Mesendoderm (in vitro differentiated cells): Measurements from ENCODE around the gene HCLS1.

Experiments
- DNase-seq: peaks from one replicate; pipeline ENCODE4 v3.0.0; 2013
- H2AK5ac ChIP-seq: 2 replicates; pipeline ENCODE4 v1.6.1; 2013; ENCODE audit warnings: low read length, inconsistent platforms
- H2BK120ac ChIP-seq: 2 replicates; pipeline ENCODE4 v1.6.1; 2013; ENCODE audit warnings: low read depth, mild to moderate bottlenecking, low read length, moderate library complexity, mixed read lengths
- H2BK15ac ChIP-seq: replicated peaks from 2 replicates; pipeline ENCODE4 v1.6.1; 2013; ENCODE audit warnings: low read depth, mild to moderate bottlenecking, moderate library complexity
- H2BK5ac ChIP-seq: 2 replicates; pipeline ENCODE4 v1.6.1; 2013; ENCODE audit warnings: low read length, inconsistent platforms
- H3K18ac ChIP-seq: 2 replicates; pipeline ENCODE4 v1.6.1; 2013; ENCODE audit warnings: mild to moderate bottlenecking, low read length, mixed read lengths
- H3K23ac ChIP-seq: one replicate; pipeline ENCODE4 v1.6.1; 2013; ENCODE audit warnings: low read length
- H3K27ac ChIP-seq: 2 replicates; pipeline ENCODE4 v1.5.1; 2013; ENCODE audit warnings: low read depth, mild to moderate bottlenecking, inconsistent platforms, low read length, moderate library complexity
- H3K27me3 ChIP-seq: 2 replicates; pipeline ENCODE4 v1.6.1; 2013; ENCODE audit warnings: low read length, control low read depth, mild to moderate bottlenecking, inconsistent platforms; ENCODE audit not compliant: insufficient read depth, poor library complexity
- H3K36me3 ChIP-seq: 2 replicates; pipeline ENCODE4 v1.6.1; 2013; ENCODE audit warnings: low read length, inconsistent platforms; ENCODE audit not compliant: control insufficient read depth, insufficient read depth
- H3K4ac ChIP-seq: one replicate; pipeline ENCODE4 v1.6.1; 2013; ENCODE audit warnings: low read depth, mild to moderate bottlenecking, low read length, moderate library complexity
- H3K4me1 ChIP-seq: 2 replicates; pipeline ENCODE4 v1.6.1; 2013; ENCODE audit warnings: low read depth, low read length, inconsistent platforms; ENCODE audit not compliant: control insufficient read depth
- H3K4me2 ChIP-seq: 2 replicates; pipeline ENCODE4 v1.6.1; 2013; ENCODE audit warnings: low read length
- H3K4me3 ChIP-seq: 2 replicates; pipeline ENCODE4 v1.5.1; 2013; ENCODE audit warnings: mild to moderate bottlenecking, low read length
- H3K56ac ChIP-seq: one replicate; pipeline ENCODE4 v1.6.1; 2013; ENCODE audit warnings: low read length
- H3K79me1 ChIP-seq: 2 replicates; pipeline ENCODE4 v1.6.1; 2013; ENCODE audit warnings: low read length, inconsistent platforms
- H3K79me2 ChIP-seq: 2 replicates; pipeline ENCODE4 v1.6.1; 2013; ENCODE audit warnings: mild to moderate bottlenecking, low read length; ENCODE audit not compliant: control insufficient read depth, insufficient read depth
- H3K9ac ChIP-seq: 2 replicates; pipeline ENCODE4 v1.6.1; 2013; ENCODE audit warnings: low read length, inconsistent platforms
- H4K5ac ChIP-seq: one replicate; pipeline ENCODE4 v1.6.1; 2013; ENCODE audit warnings: low read length
- H4K8ac ChIP-seq: one replicate; pipeline ENCODE4 v1.6.1; 2013; ENCODE audit warnings: low read depth, mild to moderate bottlenecking, control low read depth, low read length, moderate library complexity
- WGBS: extraction: QIAGEN DNeasy Blood & Tissue Kit; methylation state at CpG from one replicate; pipeline ENCODE4 v1.1.7; 2013; ENCODE audit warnings: low lambda C conversion rate, missing lambda C conversion rate; ENCODE audit not compliant: insufficient coverage; ENCODE audit errors: extremely low coverage; 5-methylcytosine and 5-hydroxymethylcytosine counted together

HCLS1 gene

DNA sequence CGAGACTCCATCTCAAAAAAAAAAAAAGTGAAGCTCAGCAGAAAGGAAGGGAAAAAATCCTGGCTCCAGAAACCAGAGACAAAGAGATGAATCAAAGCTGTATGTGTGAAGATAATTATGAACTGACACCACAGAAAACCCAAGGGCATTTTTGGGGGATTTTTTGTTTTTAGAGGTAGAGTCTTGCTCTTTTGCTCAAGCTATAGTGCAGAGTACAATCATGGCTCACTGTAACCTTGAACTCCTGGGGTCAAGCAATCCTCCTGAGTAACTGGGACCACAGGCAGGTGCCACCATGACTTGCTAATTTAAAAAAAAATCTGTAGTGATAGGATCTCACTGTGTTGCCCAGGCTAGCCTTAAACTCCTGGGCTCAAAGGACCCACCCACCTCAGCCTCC is 22.8 kb downstream of the HCLS1 start:
- no peak overlapping the region for H3K9ac ChIP-seq
- no peak overlapping the region for H3K4me3 ChIP-seq
- no peaks in the 10 kb centered on the region for H3K4me1 ChIP-seq
- no peak overlapping the region for H2BK120ac ChIP-seq
- H3K18ac ChIP-seq = no peak overlapping the region
- no peak overlapping the region for H3K4ac ChIP-seq
- no peak overlapping the region for H4K8ac ChIP-seq
- no peak overlapping the region for H3K56ac ChIP-seq
- H3K4me2 ChIP-seq = no peak overlapping the region
- no peak overlapping the region for H4K5ac ChIP-seq
- no CpG with 5 or more reads among the region's 1 CpG for WGBS
- H3K79me2 ChIP-seq = no peaks in the 10 kb centered on the region
- H2BK15ac ChIP-seq = no peak overlapping the region
- no peak overlapping the region for H2AK5ac ChIP-seq
- H3K23ac ChIP-seq = no peak overlapping the region
- no peaks in the 10 kb centered on the region for H3K27me3 ChIP-seq
- H3K27ac ChIP-seq = no peak overlapping the region
- no peak overlapping the region for H2BK5ac ChIP-seq
- no peak for DNase-seq
- no peaks in the 10 kb centered on the region for H3K36me3 ChIP-seq
- H3K79me1 ChIP-seq = no peaks in the 10 kb centered on the region

- no peaks in the 10 kb centered on the region for H3K79me1 ChIP-seq
- no peak overlapping the region for H3K4me2 ChIP-seq
- H3K27me3 ChIP-seq = no peaks in the 10 kb centered on the region
- no peak overlapping the region for H3K56ac ChIP-seq
- H4K5ac ChIP-seq = no peak overlapping the region
- no peak overlapping the region for H4K8ac ChIP-seq
- H3K36me3 ChIP-seq = no peaks in the 10 kb centered on the region
- no peak overlapping the region for H3K23ac ChIP-seq
- H2BK5ac ChIP-seq = no peak overlapping the region
- DNase-seq = no peak
- H3K4me1 ChIP-seq = no peaks in the 10 kb centered on the region
- H3K18ac ChIP-seq = no peak overlapping the region
- no peak overlapping the region for H2AK5ac ChIP-seq
- H2BK120ac ChIP-seq = no peak overlapping the region
- H3K79me2 ChIP-seq = no peaks in the 10 kb centered on the region
- WGBS = no CpG with 5 or more reads among the region's 1 CpG
- H3K27ac ChIP-seq = no peak overlapping the region
- H2BK15ac ChIP-seq = no peak overlapping the region
- no peak overlapping the region for H3K9ac ChIP-seq
- no peak overlapping the region for H3K4me3 ChIP-seq
- H3K4ac ChIP-seq = no peak overlapping the region
These were observed 30.3 kb downstream of the HCLS1 start for GRCh38 chr3:121630355-121630754.

DNA sequence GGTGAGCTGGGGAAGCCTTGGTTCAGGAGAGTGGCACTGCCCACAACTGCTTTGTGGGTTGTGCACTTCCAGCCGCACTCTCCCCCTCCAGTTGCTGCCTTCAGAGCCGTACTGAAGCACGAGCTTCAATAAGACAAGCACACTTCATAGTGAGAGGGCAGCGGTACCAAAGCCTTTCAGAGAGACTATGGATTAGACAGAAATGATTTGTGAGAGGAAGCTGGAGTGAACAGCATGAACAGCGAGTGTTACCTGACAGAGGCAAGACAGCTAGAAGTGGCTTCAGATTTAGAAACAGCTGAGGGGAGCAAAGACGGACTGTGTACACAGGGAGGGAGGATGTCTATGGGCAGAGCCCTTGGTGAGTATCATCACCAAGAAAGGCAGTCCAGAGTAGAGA is 31.1 kb downstream of the HCLS1 start:
- Histone ChIP-seq H3K9ac (no peak overlapping the region), H2AK5ac (no peak overlapping the region), H3K27me3 (no peaks in the 10 kb centered on the region), H2BK120ac (no peak overlapping the region), H2BK15ac (no peak overlapping the region), H3K23ac (no peak overlapping the region), H3K4me3 (no peak overlapping the region), H3K36me3 (no peaks in the 10 kb centered on the region), H3K4me2 (no peak overlapping the region), H4K5ac (no peak overlapping the region), H3K79me1 (no peaks in the 10 kb centered on the region), H2BK5ac (no peak overlapping the region), H4K8ac (no peak overlapping the region), H3K4ac (no peak overlapping the region), H3K56ac (no peak overlapping the region), H3K4me1 (no peaks in the 10 kb centered on the region), H3K18ac (no peak overlapping the region), H3K79me2 (no peaks in the 10 kb centered on the region), H3K27ac (no peak overlapping the region)
- WGBS = no CpG with 5 or more reads among the region's 6 CpGs
- no peak for DNase-seq

DNA sequence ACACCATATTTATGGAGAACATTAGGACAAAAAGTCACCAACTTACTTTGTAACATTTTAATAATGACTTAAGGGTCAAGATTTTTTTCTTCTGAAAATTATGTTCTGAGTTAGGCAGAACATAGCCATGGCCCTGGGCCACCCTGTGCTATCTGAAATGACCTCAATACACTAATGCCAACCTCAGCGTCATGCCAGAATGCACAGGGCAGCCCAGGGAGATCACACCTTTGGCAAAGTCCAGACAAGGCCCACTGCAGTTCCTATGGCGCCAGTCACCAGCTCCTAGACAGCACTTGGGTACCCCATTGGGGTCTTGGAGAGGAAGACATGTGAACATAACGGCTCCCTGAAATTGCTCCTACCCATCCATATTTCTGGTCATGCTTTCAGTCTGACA is 33.1 kb downstream of the HCLS1 start:
- H3K27ac ChIP-seq = no peak overlapping the region
- no peak overlapping the region for H3K18ac ChIP-seq
- H4K8ac ChIP-seq = no peak overlapping the region
- no peak overlapping the region for H2AK5ac ChIP-seq
- H3K56ac ChIP-seq = no peak overlapping the region
- no CpG with 5 or more reads among the region's 3 CpGs for WGBS
- no peak overlapping the region for H4K5ac ChIP-seq
- no peak overlapping the region for H3K4ac ChIP-seq
- H3K27me3 ChIP-seq = no peaks in the 10 kb centered on the region
- no peak overlapping the region for H2BK5ac ChIP-seq
- no peaks in the 10 kb centered on the region for H3K36me3 ChIP-seq
- no peak overlapping the region for H3K4me2 ChIP-seq
- no peak overlapping the region for H3K23ac ChIP-seq
- no peaks in the 10 kb centered on the region for H3K4me1 ChIP-seq
- H3K4me3 ChIP-seq = no peak overlapping the region
- no peak overlapping the region for H2BK120ac ChIP-seq
- DNase-seq = no peak
- no peaks in the 10 kb centered on the region for H3K79me2 ChIP-seq
- no peak overlapping the region for H3K9ac ChIP-seq
- H2BK15ac ChIP-seq = no peak overlapping the region
- no peaks in the 10 kb centered on the region for H3K79me1 ChIP-seq

GRCh38 chr3:121627211-121627610 is 33.5 kb downstream of the HCLS1 start:
- Histone ChIP-seq H3K36me3 (no peaks in the 10 kb centered on the region), H3K79me1 (no peaks in the 10 kb centered on the region), H2BK5ac (no peak overlapping the region), H3K18ac (no peak overlapping the region), H3K27me3 (no peaks in the 10 kb centered on the region), H3K23ac (no peak overlapping the region), H3K9ac (no peak overlapping the region), H3K4me2 (no peak overlapping the region), H2AK5ac (no peak overlapping the region), H3K4me3 (no peak overlapping the region), H3K79me2 (no peaks in the 10 kb centered on the region), H3K56ac (no peak overlapping the region), H4K8ac (no peak overlapping the region), H3K4me1 (no peaks in the 10 kb centered on the region), H3K4ac (no peak overlapping the region), H4K5ac (no peak overlapping the region), H2BK120ac (no peak overlapping the region), H3K27ac (no peak overlapping the region), H2BK15ac (no peak overlapping the region)
- no peak for DNase-seq
- WGBS = no CpG with 5 or more reads among the region's 4 CpGs

GRCh38 chr3:121626495-121626894 is 34.2 kb downstream of the HCLS1 start:
- Histone ChIP-seq H2BK5ac (no peak overlapping the region), H3K79me2 (no peaks in the 10 kb centered on the region), H3K9ac (no peak overlapping the region), H3K36me3 (no peaks in the 10 kb centered on the region), H3K4me1 (no peaks in the 10 kb centered on the region), H3K4ac (no peak overlapping the region), H3K27me3 (no peaks in the 10 kb centered on the region), H3K4me3 (no peak overlapping the region), H3K56ac (no peak overlapping the region), H4K8ac (no peak overlapping the region), H3K79me1 (no peaks in the 10 kb centered on the region), H3K18ac (no peak overlapping the region), H3K23ac (no peak overlapping the region), H3K4me2 (no peak overlapping the region), H2AK5ac (no peak overlapping the region), H2BK15ac (no peak overlapping the region), H3K27ac (no peak overlapping the region), H4K5ac (no peak overlapping the region), H2BK120ac (no peak overlapping the region)
- no CpG with 5 or more reads among the region's 4 CpGs for WGBS
- no peak for DNase-seq
